Putamen (tissue), 1 donor: ENCODE data around the gene DAD1.
"Not testable (repeated sequence)": the region's sequence is repeated elsewhere in the genome, so short reads cannot be mapped to it uniquely, and the experiment has no call there.

Experiments
- DNase-seq: peaks from one replicate; pipeline ENCODE4 v3.0.0-alpha.2; 2016; ENCODE audit warnings: low spot score

Gene DAD1

GRCh38 chr14:22552001-22552826 lies 36.8 kb downstream of the DAD1 start:
- DNase-seq: no peak

DNA sequence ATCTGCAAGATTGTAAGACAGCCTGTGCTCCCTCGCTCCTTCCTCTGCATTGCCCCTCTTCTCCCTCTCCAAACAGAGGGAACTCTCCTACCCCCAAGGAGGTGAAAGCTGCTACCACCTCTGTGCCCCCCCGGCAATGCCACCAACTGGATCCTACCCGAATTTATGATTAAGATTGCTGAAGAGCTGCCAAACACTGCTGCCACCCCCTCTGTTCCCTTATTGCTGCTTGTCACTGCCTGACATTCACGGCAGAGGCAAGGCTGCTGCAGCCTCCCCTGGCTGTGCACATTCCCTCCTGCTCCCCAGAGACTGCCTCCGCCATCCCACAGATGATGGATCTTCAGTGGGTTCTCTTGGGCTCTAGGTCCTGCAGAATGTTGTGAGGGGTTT lies 37.4 kb downstream of the DAD1 start:
- peak; percentile 78 for DNase-seq

- DNase-seq: no peak
These were observed 38.9 kb downstream of the DAD1 start for GRCh38 chr14:22549981-22550673.

DNA sequence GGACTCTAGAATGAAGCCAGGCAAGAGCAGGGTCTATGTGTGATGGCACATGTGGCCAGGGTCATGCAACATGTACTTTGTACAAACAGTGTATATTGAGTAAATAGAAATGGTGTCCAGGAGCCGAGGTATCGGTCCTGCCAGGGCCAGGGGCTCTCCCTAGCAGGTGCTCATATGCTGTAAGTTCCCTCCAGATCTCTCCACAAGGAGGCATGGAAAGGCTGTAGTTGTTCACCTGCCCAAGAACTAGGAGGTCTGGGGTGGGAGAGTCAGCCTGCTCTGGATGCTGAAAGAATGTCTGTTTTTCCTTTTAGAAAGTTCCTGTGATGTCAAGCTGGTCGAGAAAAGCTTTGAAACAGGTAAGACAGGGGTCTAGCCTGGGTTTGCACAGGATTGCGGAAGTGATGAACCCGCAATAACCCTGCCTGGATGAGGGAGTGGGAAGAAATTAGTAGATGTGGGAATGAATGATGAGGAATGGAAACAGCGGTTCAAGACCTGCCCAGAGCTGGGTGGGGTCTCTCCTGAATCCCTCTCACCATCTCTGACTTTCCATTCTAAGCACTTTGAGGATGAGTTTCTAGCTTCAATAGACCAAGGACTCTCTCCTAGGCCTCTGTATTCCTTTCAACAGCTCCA lies 39.6 kb downstream of the DAD1 start:
- DNase-seq: no peak

DNA sequence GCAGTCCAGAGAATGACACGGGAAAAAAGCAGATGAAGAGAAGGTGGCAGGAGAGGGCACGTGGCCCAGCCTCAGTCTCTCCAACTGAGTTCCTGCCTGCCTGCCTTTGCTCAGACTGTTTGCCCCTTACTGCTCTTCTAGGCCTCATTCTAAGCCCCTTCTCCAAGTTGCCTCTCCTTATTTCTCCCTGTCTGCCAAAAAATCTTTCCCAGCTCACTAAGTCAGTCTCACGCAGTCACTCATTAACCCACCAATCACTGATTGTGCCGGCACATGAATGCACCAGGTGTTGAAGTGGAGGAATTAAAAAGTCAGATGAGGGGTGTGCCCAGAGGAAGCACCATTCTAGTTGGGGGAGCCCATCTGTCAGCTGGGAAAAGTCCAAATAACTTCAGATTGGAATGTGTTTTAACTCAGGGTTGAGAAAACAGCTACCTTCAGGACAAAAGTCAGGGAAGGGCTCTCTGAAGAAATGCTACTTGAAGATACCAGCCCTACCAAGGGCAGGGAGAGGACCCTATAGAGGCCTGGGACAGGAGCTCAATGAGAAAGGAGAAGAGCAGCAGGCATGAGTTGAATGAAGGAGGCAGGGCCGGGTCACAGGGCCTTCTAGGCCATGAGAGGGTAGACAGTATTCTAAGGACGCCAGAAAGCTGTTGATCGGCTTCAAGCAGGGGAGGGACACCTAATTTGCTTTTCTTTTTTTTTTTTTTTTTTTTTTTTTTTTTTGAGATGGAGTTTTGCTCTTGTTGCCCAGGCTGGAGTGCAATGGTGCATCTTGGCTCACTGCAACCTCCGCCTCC lies 40.9 kb downstream of the DAD1 start:
- DNase-seq: no peak

DNA sequence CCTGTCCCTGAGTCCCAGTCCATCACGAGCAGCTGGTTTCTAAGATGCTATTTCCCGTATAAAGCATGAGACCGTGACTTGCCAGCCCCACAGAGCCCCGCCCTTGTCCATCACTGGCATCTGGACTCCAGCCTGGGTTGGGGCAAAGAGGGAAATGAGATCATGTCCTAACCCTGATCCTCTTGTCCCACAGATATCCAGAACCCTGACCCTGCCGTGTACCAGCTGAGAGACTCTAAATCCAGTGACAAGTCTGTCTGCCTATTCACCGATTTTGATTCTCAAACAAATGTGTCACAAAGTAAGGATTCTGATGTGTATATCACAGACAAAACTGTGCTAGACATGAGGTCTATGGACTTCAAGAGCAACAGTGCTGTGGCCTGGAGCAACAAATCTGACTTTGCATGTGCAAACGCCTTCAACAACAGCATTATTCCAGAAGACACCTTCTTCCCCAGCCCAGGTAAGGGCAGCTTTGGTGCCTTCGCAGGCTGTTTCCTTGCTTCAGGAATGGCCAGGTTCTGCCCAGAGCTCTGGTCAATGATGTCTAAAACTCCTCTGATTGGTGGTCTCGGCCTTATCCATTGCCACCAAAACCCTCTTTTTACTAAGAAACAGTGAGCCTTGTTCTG lies 41.6 kb downstream of the DAD1 start:
- no peak for DNase-seq

GRCh38 chr14:22546722-22547071 lies 42.3 kb downstream of the DAD1 start:
- DNase-seq: no peak

- DNase-seq: no peak
These were observed 42.9 kb downstream of the DAD1 start for GRCh38 chr14:22545842-22546721.

GRCh38 chr14:22544881-22545420 lies 44.1 kb downstream of the DAD1 start:
- no peak for DNase-seq

DNA sequence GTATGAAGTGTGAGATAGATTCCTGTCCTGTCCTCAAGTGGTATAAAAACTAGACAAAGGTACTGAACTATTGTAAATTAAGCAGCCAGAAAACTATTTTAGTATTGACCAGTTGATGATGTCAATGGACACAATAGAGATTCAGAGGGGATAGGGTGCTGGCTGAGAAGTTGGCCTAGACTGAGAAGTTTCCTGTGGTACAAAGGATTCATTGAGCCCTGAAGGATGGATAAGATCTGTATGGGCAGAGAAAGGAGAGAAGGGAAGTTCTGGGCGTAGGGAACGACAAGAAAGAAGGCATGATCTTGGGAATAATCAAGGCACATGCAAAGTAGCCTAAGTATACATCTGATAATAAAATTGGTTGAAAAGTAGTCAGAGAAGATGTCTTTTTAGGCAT lies 44.6 kb downstream of the DAD1 start:
- DNase-seq: no peak

DNA sequence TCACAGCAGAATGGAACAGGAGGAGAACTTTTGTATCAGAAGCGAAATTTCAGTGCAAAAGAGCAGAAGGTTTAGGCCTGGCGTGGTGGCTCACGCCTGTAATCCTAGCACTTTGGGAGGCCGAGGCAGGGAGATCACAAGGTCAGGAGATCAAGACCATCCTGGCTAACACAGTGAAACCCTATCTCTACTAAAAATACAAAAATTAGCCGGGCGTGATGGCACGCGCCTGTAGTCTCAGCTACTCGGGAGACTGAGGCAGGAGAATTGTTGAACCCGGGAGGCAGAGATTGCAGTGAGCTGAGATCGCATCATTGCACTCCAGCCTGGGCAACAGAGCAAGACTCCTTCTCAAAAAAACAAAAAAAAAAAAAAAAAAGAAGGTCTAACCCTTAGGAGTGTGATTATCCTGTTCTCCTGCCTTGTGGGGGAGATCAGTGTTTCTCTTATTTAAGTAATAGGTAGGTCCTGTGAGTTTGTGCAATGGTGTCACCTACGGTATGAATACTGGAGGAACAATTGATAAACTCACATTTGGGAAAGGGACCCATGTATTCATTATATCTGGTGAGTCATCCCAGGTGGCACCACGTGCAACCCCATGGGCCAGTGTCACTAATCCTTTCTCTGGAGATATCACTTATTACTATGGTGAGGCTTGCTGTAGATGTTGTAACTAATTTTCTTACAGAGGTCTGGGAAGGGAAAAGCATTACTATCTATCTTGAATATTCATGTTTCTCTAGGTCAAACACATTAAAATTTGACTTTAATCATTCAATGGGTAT lies 45.3 kb downstream of the DAD1 start:
- DNase-seq: not testable (repeated sequence)

DNA sequence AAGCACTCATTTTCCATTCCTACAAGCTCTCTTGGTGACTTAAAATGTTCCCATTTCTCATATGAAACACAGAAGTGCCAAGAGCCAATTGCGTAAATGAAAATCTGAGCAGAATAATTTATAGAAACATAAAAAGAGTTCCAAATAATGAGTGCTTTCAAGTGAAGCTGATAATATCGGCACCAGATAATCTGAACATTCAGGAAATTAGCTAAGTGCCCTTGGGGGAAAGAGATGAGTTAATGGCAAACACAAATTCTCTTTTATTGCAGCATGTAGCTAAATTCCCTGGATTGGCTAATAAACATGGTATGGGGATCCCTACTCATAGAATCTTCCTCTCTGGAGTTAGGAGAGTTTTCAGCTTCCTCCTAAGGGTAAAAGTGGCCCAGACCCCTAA lies 46.7 kb downstream of the DAD1 start:
- no peak for DNase-seq

GRCh38 chr14:22541721-22542120 lies 47.3 kb downstream of the DAD1 start:
- DNase-seq: no peak

DNA sequence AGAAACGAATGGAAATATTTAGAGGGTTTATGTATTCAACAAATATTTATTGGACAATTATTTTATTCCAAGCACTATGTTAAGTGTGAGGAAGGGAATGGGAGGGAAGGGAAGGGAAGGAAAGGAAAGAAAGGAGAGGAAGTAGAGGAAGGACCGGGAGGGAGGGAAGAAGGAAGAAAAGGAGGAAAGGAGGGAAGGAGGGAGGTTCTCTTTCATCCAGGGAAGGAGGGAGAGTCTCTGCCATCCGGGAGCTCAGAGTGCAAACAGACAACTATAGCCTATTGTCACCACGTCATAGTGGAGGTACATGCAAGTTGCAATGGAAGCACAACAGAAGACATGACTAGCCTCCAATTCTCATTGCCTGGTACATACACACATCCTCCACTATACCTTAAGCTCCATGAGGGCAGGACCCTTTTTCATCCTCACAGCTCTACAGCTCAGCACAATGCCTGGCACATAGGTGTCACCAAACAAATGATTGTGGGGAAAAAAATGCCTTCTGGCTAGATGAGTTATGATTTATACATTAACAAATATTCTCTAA lies 48.1 kb downstream of the DAD1 start:
- no peak for DNase-seq

- no peak for DNase-seq
These were observed 48.7 kb downstream of the DAD1 start for GRCh38 chr14:22540293-22540692.

DNA sequence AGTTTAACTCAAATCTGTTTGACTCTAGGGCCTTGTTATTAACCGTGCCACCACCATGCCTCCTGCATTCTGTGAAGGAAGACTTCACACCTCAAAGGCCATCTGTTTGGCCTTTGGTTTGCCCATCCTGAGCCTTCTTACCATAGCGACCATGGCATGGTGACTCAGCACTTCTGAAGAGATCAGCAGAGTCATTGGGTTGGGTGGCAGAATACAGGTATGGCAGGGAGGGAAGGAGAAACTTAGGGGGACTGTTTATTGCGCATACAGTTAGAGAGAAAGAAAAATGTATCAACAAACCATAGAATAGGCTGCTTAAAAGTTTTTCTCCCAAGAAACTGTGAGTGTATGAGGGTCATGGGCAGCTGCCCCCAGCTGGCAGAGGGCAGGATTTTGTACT lies 49.2 kb downstream of the DAD1 start:
- no peak for DNase-seq

GRCh38 chr14:22538671-22539228 lies 50.3 kb downstream of the DAD1 start:
- DNase-seq: no peak

DNA sequence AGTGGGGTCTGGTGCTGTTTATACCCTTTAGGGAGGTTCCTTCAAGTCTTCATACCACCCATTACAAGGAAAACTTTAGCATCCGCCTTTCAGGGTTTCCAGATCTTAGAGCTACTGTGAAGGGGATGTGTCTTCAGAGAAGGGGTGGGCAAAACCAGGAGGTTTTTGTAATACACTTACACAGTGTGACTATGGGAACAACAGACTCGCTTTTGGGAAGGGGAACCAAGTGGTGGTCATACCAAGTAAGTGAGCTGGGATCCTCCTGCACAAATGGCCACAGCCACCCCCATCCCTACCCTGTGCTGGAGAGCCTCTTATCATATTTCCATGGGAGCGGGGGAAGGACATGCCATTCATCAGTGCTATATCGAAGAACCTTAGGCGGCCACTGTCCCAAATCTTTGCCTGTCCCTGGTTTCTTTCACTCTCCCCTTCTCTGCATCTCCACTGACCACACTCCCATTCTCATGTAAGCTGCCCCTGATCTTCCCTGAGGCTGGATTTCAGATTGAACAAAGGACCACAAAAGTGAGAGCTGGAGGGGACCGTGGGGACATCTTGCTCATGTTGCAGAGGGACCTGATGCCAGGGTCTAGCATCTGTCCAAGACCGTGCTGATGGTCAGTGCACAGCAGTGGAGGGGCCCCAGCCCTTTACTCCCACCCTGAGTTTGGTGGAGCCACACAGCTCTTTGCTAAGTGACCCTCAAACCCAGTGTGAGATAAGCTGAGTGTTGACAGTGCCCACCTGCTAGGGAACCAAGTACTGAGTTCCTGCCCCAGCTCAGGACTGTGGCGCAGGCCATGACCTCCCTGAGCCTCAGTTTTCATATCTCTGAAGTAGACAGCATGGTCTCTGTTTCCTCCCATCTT lies 51.4 kb downstream of the DAD1 start:
- no peak for DNase-seq
